Activated CD8-positive, alpha-beta memory T cell treated with anti-CD3 and anti-CD28 coated beads, Interleukin-2, amount 10 ng/mL, durations not matched to agents 7 days and 5 days (primary cell): Measurements from ENCODE around the gene CC2D2B. TPM values are rescaled to one million over a fixed set of nuclear protein-coding genes. Genes with fewer than 3 reads are reported as not detected.
A peak's percentile ranks its signal among the peaks of the same experiment; 100 is the strongest.
"Not testable (repeated sequence)": the region's sequence is repeated elsewhere in the genome, so short reads cannot be mapped to it uniquely, and the experiment has no call there.

Experiments used
- ATAC-seq: fragments of 150-1000 bp; cut with Tn5 transposase; one replicate; pipeline ENCODE4 v1.10.0; 2021; ENCODE audit warnings: moderate library complexity
- CTCF ChIA-PET: fragments of 350-600 bp; sonication (Branson Sonifier 250); formaldehyde crosslinking; loops from one replicate; lab custom pipeline; 2021; ENCODE audit warnings: antibody characterized with exemption; lab: Charles Lee
- DNase-seq: peaks from one replicate; pipeline ENCODE4 v3.0.0-alpha.2; 2020
- H3K27ac Mint-ChIP-seq: one replicate; pipeline ENCODE4 v1.8.0; 2021; ENCODE audit warnings: mild to moderate bottlenecking, mixed read lengths
- H3K27me3 Mint-ChIP-seq: one replicate; pipeline ENCODE4 v1.8.0; 2021; ENCODE audit warnings: mixed read lengths
- H3K36me3 Mint-ChIP-seq: one replicate; pipeline ENCODE4 v1.8.0; 2021; ENCODE audit warnings: mild to moderate bottlenecking, mixed read lengths
- H3K4me1 Mint-ChIP-seq: one replicate; pipeline ENCODE4 v1.8.0; 2021; ENCODE audit warnings: mixed read lengths
- H3K4me3 Mint-ChIP-seq: one replicate; pipeline ENCODE4 v1.8.0; 2021; ENCODE audit warnings: mild to moderate bottlenecking, moderate library complexity, mixed read lengths
- H3K9me3 Mint-ChIP-seq: one replicate; pipeline ENCODE4 v1.8.0; 2022; ENCODE audit warnings: low read depth, mixed read lengths
- total RNA-seq, 2 experiments: library from RNA; stranded (reverse); gene quantifications; one replicate each; pipeline ENCODE4 v1.2.3, GENCODE V29; 2021

The CC2D2B gene
- 1 to 10 TPM; 3.0 to 4.2 TPM for total RNA-seq

- peak; percentile 79 for DNase-seq
- CTCF ChIA-PET = interaction anchor here (0.7 to 2.3 kb wide), 6 partner anchors 42 to 386 kb away, joined by 3 to 18 read pairs (median 3); partner anchors contain the start of genes ALDH18A1 and TCTN3
- ATAC-seq = peak; percentile 91
- Mint-ChIP-seq H3K27ac (peak within 1 kb of the TSS; percentile 89), H3K36me3 (peaks cover 5% of the 10 kb centered on the region), H3K27me3 (peaks cover 10% of the 10 kb centered on the region), H3K4me3 (peak within 1 kb of the TSS; percentile 86), H3K4me1 (peaks cover 13% of the 10 kb centered on the region), H3K9me3 (no peaks in the 10 kb centered on the region)
These were observed at the start of gene CC2D2B for GRCh38 chr10:95907456-95908253. TSS of gene CC2D2B (plus strand) at chr10:95907975. CDS start at chr10:95911324, 3,349 bp downstream.

GRCh38 chr10:95860166-95860940, 47.4 kb upstream of the CC2D2B start:
- CTCF ChIA-PET = interaction anchor here (1.5 to 5.6 kb wide), 4 partner anchors 12 to 167 kb away, joined by 4 to 37 read pairs (median 4); partner anchors contain the start of gene TCTN3
- no peak overlapping the region for H3K27ac Mint-ChIP-seq
- ATAC-seq = no peak

GRCh38 chr10:95861386-95861785, 46.4 kb upstream of the CC2D2B start:
- H3K4me1 Mint-ChIP-seq = peaks cover 41% of the 10 kb centered on the region
- DNase-seq (no peak), ATAC-seq (no peak)
- H3K9me3 Mint-ChIP-seq = no peaks in the 10 kb centered on the region
- H3K27ac Mint-ChIP-seq = no peak overlapping the region
- peaks cover 64% of the 10 kb centered on the region for H3K36me3 Mint-ChIP-seq
- no peak overlapping the region for H3K4me3 Mint-ChIP-seq
- no peaks in the 10 kb centered on the region for H3K27me3 Mint-ChIP-seq
- CTCF ChIA-PET = interaction anchor here (1.5 to 5.6 kb wide), 3 partner anchors 11 to 168 kb away, joined by 4 to 37 read pairs (median 4); partner anchors contain the start of gene TCTN3

More at GRCh38 chr10:95860166-95860940, 47.4 kb upstream of the CC2D2B start:
- H3K36me3 Mint-ChIP-seq = peaks cover 61% of the 10 kb centered on the region
- no peaks in the 10 kb centered on the region for H3K27me3 Mint-ChIP-seq
- H3K4me3 Mint-ChIP-seq = no peak overlapping the region
- H3K9me3 Mint-ChIP-seq = no peaks in the 10 kb centered on the region
- H3K4me1 Mint-ChIP-seq = peaks cover 34% of the 10 kb centered on the region
- DNase-seq = no peak

DNA sequence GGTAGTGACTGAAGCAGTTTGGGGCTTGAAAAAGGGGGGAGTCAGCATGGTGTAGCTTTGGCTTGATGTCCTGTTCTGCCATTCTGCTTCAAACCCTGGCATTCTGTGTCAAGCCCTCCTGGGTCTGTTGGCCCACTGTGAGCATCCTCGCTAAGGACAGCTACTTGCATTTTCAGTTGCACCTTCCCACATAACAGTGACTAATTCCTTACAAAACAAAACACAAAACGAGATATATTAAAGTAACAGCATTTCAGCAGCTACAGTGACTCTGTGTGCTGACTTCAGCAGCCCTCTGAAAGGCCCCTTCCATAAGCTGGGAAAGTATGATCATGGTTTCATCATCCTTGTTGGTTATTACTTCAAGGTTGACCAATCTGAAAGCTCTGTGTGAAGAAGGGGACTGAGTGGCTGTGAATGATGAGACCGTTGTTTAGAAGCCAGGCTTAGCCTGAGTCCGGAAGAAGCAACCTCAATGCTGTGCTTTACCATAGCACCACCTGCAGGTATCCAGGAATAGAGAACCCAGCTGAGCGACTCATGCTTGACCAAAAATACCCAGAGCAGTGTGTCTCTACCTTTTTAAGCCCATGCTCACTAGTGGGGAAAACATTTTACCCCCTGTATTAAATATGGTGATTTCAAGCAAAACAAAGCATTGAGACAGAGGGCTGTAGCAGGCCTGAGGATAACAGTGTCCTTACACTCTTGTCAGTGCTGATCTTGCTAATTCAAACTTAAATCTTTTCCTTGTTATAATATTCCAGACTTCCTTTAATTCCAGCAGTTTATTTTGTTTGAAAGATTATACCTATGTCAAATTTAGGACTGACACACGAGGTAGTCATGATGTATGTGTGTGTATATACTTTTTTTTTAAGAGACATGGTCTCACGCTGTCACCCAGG, 42.6 kb upstream of the CC2D2B start:
- peak; percentile 91 for ATAC-seq
- Mint-ChIP-seq H3K27me3 (no peaks in the 10 kb centered on the region), H3K9me3 (no peaks in the 10 kb centered on the region), H3K4me1 (peaks cover 57% of the 10 kb centered on the region), H3K4me3 (no peak overlapping the region), H3K27ac (peak overlapping the region; percentile 79), H3K36me3 (peaks cover 60% of the 10 kb centered on the region)
- CTCF ChIA-PET = interaction anchor here (0.7 to 5.8 kb wide), 19 partner anchors 9 to 435 kb away, joined by 3 to 143 read pairs (median 4); partner anchors contain the start of genes ALDH18A1, ENTPD1 and TCTN3
- DNase-seq = peak; percentile 73

- DNase-seq (no peak), ATAC-seq (no peak)
- peaks cover 61% of the 10 kb centered on the region for H3K36me3 Mint-ChIP-seq
- H3K4me3 Mint-ChIP-seq = no peak overlapping the region
- no peaks in the 10 kb centered on the region for H3K9me3 Mint-ChIP-seq
- peaks cover 54% of the 10 kb centered on the region for H3K4me1 Mint-ChIP-seq
- H3K27me3 Mint-ChIP-seq = no peaks in the 10 kb centered on the region
- CTCF ChIA-PET = interaction anchor here (1.1 to 5.8 kb wide), 11 partner anchors 9 to 200 kb away, joined by 3 to 143 read pairs (median 6); partner anchors contain the start of gene TCTN3
- H3K27ac Mint-ChIP-seq = peak overlapping the region; percentile 79
These were observed 41.8 kb upstream of the CC2D2B start for GRCh38 chr10:95865814-95866466.

GRCh38 chr10:95866467-95866842, 41.3 kb upstream of the CC2D2B start:
- Mint-ChIP-seq H3K4me1 (peaks cover 53% of the 10 kb centered on the region), H3K27ac (no peak overlapping the region), H3K9me3 (no peaks in the 10 kb centered on the region), H3K4me3 (no peak overlapping the region), H3K36me3 (peaks cover 57% of the 10 kb centered on the region), H3K27me3 (no peaks in the 10 kb centered on the region)
- DNase-seq (no peak), ATAC-seq (no peak)
- CTCF ChIA-PET = interaction anchor here (2.3 to 5.8 kb wide), 3 partner anchors 23 to 177 kb away, joined by 7 to 143 read pairs (median 81); partner anchors contain the start of gene TCTN3

GRCh38 chr10:95867866-95868265, 39.9 kb upstream of the CC2D2B start:
- Mint-ChIP-seq H3K9me3 (no peaks in the 10 kb centered on the region), H3K4me3 (no peak overlapping the region), H3K36me3 (peaks cover 61% of the 10 kb centered on the region), H3K27ac (peak overlapping the region; percentile 47), H3K4me1 (peaks cover 47% of the 10 kb centered on the region), H3K27me3 (no peaks in the 10 kb centered on the region)
- CTCF ChIA-PET = interaction anchor here (5.2 to 5.8 kb wide), 2 partner anchors 25 to 174 kb away, joined by 81 to 143 read pairs; partner anchors contain the start of gene TCTN3
- no peak for DNase-seq
- no peak for ATAC-seq

- Mint-ChIP-seq H3K4me1 (peaks cover 15% of the 10 kb centered on the region), H3K4me3 (no peak overlapping the region), H3K36me3 (peaks cover 66% of the 10 kb centered on the region), H3K9me3 (no peaks in the 10 kb centered on the region), H3K27ac (no peak overlapping the region), H3K27me3 (no peaks in the 10 kb centered on the region)
- no peak for ATAC-seq
- CTCF ChIA-PET = interaction anchor here (0.6 to 4.5 kb wide), 4 partner anchors 11 to 1592 kb away, joined by 3 to 43 read pairs (median 4); partner anchors contain the start of gene TCTN3
- no peak for DNase-seq
These were observed 35.5 kb upstream of the CC2D2B start for GRCh38 chr10:95872158-95872711.

GRCh38 chr10:95873139-95873538, 34.6 kb upstream of the CC2D2B start:
- CTCF ChIA-PET = interaction anchor here (1.1 to 4.5 kb wide), 2 partner anchors 89 to 179 kb away, joined by 3 to 43 read pairs; partner anchors contain the start of gene TCTN3
- no peaks in the 10 kb centered on the region for H3K9me3 Mint-ChIP-seq
- peaks cover 61% of the 10 kb centered on the region for H3K36me3 Mint-ChIP-seq
- H3K4me1 Mint-ChIP-seq = peaks cover 15% of the 10 kb centered on the region
- ATAC-seq = no peak
- no peak overlapping the region for H3K4me3 Mint-ChIP-seq
- no peak overlapping the region for H3K27ac Mint-ChIP-seq
- no peaks in the 10 kb centered on the region for H3K27me3 Mint-ChIP-seq
- no peak for DNase-seq

- no peaks in the 10 kb centered on the region for H3K9me3 Mint-ChIP-seq
- CTCF ChIA-PET = interaction anchor here (1.1 to 4.5 kb wide), 3 partner anchors 9 to 179 kb away, joined by 3 to 43 read pairs (median 7); partner anchors contain the start of gene TCTN3
- no peak for DNase-seq
- no peaks in the 10 kb centered on the region for H3K27me3 Mint-ChIP-seq
- H3K4me3 Mint-ChIP-seq = no peak overlapping the region
- no peak overlapping the region for H3K27ac Mint-ChIP-seq
- H3K4me1 Mint-ChIP-seq = peaks cover 16% of the 10 kb centered on the region
- H3K36me3 Mint-ChIP-seq = peaks cover 58% of the 10 kb centered on the region
- ATAC-seq = no peak
These were observed 34.1 kb upstream of the CC2D2B start for GRCh38 chr10:95873651-95874050.

GRCh38 chr10:95874783-95875182, 33.0 kb upstream of the CC2D2B start:
- Mint-ChIP-seq H3K36me3 (peaks cover 58% of the 10 kb centered on the region), H3K4me1 (peaks cover 15% of the 10 kb centered on the region)
- H3K9me3 Mint-ChIP-seq, DNase-seq, ATAC-seq, H3K27me3 Mint-ChIP-seq, H3K27ac Mint-ChIP-seq, H3K4me3 Mint-ChIP-seq: not testable (repeated sequence)
- CTCF ChIA-PET = interaction anchor here (0.9 to 2.0 kb wide), 3 partner anchors 10 to 181 kb away, joined by 3 to 7 read pairs (median 5); partner anchors contain the start of gene TCTN3
